ENCODE data around the gene LINC00237. TPM values are rescaled to one million over a fixed set of nuclear protein-coding genes. Genes with fewer than 3 reads are reported as not detected.

Gene LINC00237
- total RNA-seq, 1 experiment from 2014 or later: 0.90 TPM

DNA sequence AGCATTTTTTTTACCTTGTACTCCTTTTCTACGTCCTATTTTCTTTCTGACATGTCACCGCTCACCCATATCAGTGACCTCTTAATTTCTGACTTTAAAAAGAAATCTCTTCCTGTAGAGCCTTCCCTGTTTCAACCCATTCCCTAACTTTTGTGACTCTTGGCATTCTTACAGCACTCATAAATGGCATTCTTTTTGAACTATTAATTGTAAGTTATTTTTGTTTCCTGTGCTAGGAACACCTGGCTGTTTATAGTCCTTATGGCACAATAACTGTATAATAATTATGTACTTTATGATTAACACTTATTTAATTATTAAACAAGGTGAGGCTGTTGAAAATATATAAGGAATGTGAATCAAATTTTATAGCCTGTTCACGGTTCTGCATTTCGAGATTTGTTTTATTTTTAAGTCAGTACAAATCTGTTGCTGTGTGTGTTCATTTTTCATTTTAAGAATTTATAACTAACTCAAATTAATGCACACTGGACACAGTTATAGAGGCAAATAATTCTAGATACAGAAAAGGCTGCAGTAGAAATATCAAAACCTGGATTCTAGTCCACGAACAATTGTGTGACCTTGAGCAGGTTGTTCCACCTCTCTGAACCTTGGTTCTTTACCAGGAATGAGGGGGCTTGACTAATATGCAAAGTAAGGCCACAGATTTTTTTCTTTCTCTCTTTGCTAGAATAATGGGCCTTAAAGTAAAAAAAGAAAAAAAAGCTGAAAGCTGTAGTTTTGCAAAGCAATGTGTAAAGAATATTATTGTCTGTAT, 21.2 kb upstream of the LINC00237 start:
- Mint-ChIP-seq H3K27ac (no peak overlapping the region), H3K9me3 (no peaks in the 10 kb centered on the region), H3K4me3 (peak overlapping the region; percentile 87 to 92), H3K4me1 (peaks cover 38 to 49% of the 10 kb centered on the region in 2 experiments), H3K36me3 (ENCODE audit: insufficient read depth in 1 of 3, low read depth in 3 of 3) (peaks cover 0 to 10% (median 6%) of the 10 kb centered on the region in 3 experiments; a peak in 4 of 7 replicates), H3K27me3 (ENCODE audit: low read depth) (peaks cover 3% of the 10 kb centered on the region; the same call in 1 of the 2 replicates)
- TF ChIP-seq CTCF (conservative IDR thresholded peaks at IDR 0.05): no peak
- H3K9ac ChIP-seq (ENCODE audit: extremely low read depth, insufficient read length, low read length): no peak overlapping the region
- H3K79me2 ChIP-seq (ENCODE audit: insufficient read depth, low read length): peaks cover 1% of the 10 kb centered on the region; the same call in 1 of the 2 replicates
- no peak overlapping the region for H3T11ph ChIP-seq (ENCODE audit: low read length)
- no peak overlapping the region for H3K23ac ChIP-seq (ENCODE audit: insufficient read length, low read depth, low read length)
- no peak overlapping the region for H2BK12ac ChIP-seq (ENCODE audit: insufficient read length, low read depth, low read length)
- H2BK120ac ChIP-seq (ENCODE audit: low read depth, low read length, poor library complexity, severe bottlenecking): no peak overlapping the region
- H2BK20ac ChIP-seq (ENCODE audit: low read depth, low read length, poor library complexity, severe bottlenecking): no peak overlapping the region
- no peaks in the 10 kb centered on the region for H4K20me1 ChIP-seq (ENCODE audit: control insufficient read depth, insufficient read depth, insufficient read length)
- no peak overlapping the region for H4K91ac ChIP-seq (ENCODE audit: insufficient read length, low read depth, low read length)
- no peak overlapping the region for H2BK15ac ChIP-seq (ENCODE audit: low read depth, low read length)
- no peak overlapping the region for H3K18ac ChIP-seq (ENCODE audit: insufficient read length, low read depth, low read length)
- no peak overlapping the region for H2AFZ ChIP-seq (ENCODE audit: low read length)
- H3K23me2 ChIP-seq (ENCODE audit: insufficient read length, low read depth, low read length, poor library complexity, severe bottlenecking): peaks cover 8% of the 10 kb centered on the region
- peaks cover 8% of the 10 kb centered on the region; the same call in 1 of the 2 replicates for H3K4me1 ChIP-seq (ENCODE audit: insufficient read depth, low read length)
- no peak overlapping the region for H3K14ac ChIP-seq (ENCODE audit: insufficient read depth, low read length)
- H3K9me3 ChIP-seq (ENCODE audit: control insufficient read depth, low read depth, low read length): no peaks in the 10 kb centered on the region
- no peak for DNase-seq
- H3K4me2 ChIP-seq (ENCODE audit: insufficient read depth, insufficient read length, low read length): peak overlapping the region; percentile 87
- H3K56ac ChIP-seq (ENCODE audit: insufficient read length, low read depth, low read length): no peak overlapping the region
- no CpG with 5 or more reads among the region's 5 CpGs for WGBS (ENCODE audit: extremely low coverage, insufficient read length, low lambda C conversion rate)
- H3K79me1 ChIP-seq (ENCODE audit: insufficient read depth, low read depth, low read length, poor library complexity, severe bottlenecking): peaks cover 3% of the 10 kb centered on the region
- no peak overlapping the region for H2BK5ac ChIP-seq (ENCODE audit: insufficient read length, low read length)
- no peaks in the 10 kb centered on the region for H3K27me3 ChIP-seq (ENCODE audit: insufficient read depth, low read length)
- no peak overlapping the region for H4K5ac ChIP-seq (ENCODE audit: insufficient read length, low read depth, low read length)
- H3K27ac ChIP-seq (ENCODE audit: insufficient read length, low read depth, low read length): no peak overlapping the region
- no peak overlapping the region for H4K8ac ChIP-seq (replicated peaks; ENCODE audit: insufficient read length, low read depth, low read length)
- no peak overlapping the region for H2AK5ac ChIP-seq (ENCODE audit: insufficient read length, low read length)
- no peak overlapping the region for H3K4ac ChIP-seq (ENCODE audit: low read depth, low read length)

Data from H9 (cell line).